IPS DF 4.7 (cell line): ENCODE data around the gene KRT12.

ENCODE experiments used
- DNase-seq: peaks from one replicate; pipeline ENCODE4 v3.0.0-alpha.2; 2013; ENCODE audit warnings: low spot score; ENCODE audit errors: extremely low read depth

Gene KRT12

DNA sequence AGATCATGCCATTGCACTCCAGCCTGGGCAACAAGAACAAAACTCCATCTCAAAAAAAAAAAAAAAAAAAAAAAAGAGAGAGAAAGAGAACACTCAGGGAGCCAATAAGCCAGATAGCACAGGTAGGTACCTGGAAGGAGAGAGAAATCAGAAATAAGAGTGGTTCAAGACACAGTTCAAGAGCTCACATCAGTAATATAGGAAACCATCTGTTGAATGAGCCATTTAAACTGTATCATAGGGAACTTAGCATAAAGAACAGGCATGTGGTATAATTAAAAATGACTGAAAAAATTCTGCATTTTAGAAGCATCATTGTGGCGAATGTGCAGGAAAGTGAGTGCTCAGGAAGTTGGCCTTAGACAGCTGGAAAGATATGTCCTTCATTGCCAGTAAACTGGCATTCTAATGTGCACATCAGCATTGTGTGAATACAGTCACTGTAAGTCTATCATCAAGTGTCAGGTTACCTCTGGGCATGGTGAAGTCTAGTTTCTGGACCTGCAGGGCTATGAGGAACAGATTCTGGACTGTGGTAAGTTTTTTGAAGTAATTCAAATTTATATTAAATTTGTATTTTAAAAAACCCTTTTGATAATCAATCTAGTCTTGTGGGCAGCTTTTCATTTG, 20.4 kb downstream of the KRT12 start:
- DNase-seq = no peak

DNA sequence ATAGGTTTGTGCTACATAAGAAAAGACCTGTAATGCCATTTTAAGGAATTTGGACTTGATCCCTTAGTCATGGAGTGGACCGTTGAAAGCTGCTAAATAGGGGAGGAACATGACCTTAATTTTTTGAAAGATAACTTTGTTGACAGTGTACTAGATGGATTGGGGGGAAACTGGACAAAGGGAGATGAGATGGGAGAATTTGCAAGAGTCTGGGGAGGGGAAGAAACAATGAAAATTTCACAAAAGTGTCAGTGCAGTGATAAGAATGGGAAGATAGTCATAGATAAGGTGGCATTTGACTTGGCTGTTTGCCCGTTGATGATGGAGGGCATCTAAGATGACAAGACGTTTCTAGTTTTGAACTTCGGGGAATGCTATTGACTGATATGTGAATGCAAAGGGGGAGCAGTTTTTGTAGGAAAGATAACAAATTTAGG, 22.3 kb downstream of the KRT12 start:
- no peak for DNase-seq

DNA sequence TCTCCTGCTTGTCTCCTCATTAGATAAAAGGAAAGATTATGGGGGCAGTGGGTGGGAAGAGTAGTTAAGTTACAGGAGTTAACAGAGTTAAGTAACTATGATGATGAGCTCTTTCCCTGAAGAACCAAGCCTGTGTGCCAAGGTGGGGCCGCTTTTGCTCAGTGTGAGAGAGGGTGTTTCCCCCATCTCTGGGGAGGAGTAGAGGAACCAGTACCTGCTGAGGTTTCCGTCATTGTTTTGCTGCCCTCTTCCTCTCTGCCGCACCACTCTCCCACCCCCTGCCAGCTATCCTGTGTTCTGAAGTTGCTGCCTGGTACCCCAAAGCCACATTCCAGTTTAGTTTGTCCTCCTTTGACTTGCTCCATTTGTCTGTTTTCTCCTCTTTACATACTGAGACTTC, 23.8 kb downstream of the KRT12 start:
- no peak for DNase-seq

DNA sequence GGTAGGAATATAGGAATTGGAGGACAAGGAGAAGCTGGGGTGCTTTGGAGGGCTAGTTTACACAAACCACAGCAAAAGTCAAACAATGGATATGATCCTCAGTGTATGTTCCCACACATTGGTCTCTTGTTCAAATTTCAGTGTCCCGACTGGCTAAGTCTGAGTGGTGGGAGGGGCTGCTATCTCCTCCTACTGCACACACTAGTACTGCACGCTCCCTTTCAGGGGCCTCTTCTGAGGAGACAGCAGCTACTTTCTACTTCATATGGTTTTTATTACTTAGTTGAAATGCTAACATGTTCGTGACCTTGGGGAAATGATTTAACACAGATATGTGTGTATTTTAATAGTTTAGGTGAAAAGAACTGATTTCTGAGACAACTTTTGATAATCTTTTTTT, 25.8 kb downstream of the KRT12 start:
- DNase-seq = no peak

DNA sequence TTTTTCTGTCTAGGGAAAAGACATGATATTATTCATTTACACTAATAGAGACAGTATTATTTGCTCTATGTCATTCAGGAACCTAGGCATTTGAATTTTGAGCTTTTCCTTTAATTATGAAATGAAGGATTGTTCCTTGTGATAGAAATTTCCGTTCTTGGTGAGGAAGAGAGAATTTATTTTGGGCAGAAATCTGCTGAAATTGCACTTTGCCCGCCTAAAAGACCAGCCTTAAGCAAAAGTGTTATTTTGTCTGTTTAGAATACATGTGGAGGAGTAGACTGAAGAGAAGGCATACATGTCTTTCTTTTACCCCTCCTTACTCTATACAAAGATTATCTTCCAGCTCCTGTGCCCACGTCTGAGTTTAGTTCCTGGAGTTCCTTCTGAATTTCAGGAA, 27.8 kb downstream of the KRT12 start:
- DNase-seq = no peak

DNA sequence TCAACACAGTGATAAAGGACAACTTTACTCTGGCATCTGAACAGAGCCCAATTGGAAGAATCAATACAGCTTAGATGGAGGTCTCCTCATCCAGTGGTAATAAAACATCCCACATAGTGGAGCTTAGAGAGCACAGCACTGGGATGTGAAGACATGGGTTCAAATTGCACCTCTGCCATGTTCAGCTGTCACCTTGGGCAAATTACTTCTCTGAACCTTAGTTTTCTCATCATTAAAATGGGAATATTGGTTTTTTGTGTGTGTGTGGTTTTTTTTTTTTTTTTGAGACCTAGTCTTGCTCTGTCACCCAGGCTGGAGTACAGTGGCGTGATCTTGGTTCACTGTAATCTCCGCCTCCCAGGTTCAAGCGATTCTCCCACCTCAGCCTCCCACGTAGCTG, 31.0 kb downstream of the KRT12 start:
- no peak for DNase-seq

DNA sequence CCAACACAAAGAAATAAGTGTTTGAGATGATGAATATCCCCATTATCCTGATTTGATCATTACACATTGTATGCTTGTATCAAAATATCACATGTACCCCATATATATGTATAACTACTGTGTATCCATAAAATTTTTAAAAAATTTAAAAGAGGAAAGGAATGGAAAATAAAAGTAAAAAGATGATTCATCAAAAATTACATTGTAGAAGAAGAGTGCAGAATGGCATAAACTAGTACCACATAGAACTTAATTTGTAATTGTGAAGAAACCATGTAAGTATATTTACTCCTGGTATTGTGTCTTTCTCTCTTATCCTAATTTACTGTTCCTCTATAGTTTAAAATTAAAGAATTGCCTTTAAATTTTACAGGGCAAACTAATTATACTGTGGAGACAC, 33.1 kb downstream of the KRT12 start:
- no peak for DNase-seq

DNA sequence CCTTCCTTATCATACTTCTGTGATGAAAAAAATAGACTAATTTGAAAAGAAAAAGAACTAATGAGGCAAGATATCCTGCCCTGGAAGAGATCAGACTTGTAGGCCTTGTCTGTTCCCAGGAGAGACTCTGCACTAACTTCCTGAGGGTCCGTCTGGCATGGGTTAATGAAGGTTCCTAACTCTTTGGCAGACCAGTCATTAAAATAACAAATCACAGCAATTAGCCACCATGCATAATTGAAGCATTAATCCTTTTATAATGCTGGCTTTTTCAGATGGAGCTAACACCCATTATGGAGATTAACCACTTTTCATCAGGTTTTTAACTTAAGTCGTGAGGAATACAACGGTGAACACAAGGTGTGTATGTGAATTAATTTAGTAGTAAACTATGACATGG, 34.2 kb downstream of the KRT12 start:
- no peak for DNase-seq

DNA sequence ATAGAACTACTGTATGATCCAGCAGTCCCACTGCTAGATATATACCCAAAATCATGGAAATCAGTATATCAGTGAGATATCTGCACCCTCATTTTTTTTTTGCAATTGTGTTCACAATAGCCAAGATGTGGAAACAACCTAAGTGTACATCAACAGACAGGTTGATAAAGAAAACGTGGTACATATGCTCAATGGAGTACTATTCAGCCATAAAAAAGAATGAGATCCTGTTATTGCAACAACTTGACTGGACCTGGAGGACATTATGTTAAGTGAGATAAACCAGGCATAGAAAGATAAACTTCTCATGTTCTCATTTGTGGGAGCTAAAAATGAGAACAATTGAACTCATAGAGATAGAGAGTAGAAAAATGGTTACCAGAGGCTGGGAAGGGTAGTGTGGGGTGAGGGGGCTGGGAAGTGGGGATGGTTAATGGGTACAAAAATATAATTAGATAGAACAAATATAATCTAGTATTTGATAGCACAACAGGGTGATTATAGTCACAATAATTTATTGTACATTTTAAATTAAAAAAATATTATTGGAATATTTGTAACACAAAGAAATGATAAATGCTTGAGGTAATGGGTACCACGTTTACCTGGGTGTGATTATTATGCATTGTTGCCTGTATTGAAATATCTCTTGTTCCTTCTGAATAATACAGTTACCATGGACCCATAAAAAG, 36.8 kb downstream of the KRT12 start:
- DNase-seq = no peak

DNA sequence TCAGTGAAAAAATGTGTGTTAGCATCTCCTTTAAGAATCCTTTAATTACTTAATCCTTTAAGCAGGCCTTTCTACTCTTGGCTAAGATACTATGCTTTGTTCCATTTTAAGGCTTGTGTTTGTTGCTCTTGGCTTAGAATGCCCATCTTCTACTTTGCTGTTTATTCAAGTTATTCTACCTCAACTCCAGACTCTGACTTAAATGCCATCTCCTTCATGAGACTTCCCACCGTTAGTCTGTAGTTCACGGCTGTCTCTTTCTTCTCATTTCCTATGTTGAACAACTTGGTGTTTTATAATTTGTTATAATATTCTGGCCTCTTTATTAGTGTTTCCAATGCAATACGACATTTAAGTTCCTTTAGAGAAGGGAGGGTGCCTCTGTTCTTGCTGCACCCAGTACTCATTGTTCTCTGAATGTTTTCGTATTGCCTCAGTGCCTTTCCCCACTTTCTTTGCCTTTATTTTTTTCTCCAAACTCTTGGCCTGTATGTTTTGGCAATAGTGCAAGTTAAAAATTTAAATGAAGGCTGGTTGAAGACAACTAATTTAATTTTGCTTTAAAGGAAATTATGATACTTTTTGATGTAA, 38.5 kb downstream of the KRT12 start:
- DNase-seq = no peak

DNA sequence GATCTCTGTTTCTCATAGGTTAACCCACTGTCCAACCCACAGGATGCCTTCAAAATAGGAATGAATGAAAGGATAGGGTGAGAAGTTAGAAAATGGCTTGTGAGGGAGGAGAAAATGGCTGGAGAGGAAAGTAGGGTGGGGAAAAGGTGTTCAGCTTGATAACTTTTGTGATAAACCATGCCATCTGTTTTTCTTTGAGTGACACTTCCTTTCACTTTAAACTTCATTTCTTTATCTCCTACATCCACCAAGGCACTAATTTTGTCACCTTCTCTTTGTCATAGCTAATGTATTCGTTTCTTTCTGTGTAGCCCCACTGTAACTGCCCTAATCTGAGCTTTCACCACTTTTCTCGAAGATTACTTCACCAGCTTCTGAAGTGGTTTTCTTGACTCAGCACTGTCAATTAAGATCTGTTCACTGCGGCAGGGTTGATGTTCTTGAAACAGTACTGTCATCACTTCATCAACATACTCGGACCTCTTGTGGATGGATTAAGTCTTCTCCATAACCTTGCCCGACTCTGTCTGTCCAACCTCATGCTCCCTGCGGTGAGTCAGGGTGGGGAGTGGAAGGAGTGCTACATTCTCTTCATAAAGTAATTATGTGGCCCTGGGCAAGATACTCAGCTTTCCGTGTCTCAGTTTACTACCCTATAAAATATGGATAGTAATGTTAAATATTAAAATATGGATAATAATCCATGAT, 39.1 kb downstream of the KRT12 start:
- no peak for DNase-seq

DNA sequence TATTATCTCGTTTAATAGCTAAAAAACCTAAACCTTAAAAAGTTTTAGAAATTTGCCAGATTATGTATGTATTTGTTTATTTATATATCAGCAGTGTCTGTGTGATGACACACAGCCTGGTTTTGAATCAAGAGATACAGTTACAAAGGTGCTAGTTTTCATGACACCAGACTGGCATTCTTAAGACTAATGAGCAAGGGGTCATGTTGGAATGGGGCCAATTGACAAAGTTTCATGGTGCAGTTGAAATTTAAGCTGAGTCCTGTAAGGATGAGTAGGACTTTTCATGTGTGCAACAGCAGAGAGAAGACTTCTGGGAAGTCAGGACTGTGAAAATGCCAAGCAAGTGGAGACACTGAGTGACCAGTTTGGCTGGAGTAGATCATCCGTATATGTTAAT, 41.4 kb downstream of the KRT12 start:
- DNase-seq = no peak

DNA sequence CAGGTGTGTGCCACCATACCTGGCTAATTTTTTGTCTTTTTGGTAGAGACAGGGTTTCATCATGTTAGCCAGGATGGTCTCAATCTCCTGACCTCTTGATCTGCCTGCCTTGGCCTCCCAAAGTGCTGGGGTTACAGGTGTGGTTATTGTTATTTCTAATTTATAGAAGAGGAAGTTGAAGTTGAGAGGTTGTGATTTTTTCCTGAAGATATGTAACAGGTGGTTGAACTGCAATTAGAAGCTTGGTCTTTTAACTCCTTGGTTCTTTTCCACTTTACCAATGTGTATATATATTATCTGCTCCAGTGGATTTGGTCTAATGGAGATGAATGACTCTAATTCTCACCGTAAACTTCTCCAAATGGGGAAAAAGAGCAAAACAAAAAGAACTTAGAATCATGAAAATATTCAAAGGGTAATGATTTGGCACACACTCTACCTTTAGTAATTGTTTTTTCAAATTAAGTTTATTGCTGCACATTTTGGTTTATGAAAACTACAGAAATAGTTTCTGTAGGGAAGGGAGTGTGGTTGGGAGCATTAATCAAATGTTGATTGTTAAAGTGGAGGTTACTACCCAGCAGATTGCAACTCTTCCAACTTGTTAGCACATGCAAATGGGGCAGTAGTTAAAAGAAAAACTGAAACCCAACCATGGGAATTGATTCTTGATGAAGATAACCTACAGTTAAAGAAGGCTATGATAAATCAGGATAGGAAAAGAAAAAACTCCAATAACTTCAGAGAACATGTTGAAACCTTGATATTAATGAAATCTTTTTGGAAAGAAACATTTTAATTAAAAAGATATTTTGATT, 42.8 kb downstream of the KRT12 start:
- DNase-seq = no peak

DNA sequence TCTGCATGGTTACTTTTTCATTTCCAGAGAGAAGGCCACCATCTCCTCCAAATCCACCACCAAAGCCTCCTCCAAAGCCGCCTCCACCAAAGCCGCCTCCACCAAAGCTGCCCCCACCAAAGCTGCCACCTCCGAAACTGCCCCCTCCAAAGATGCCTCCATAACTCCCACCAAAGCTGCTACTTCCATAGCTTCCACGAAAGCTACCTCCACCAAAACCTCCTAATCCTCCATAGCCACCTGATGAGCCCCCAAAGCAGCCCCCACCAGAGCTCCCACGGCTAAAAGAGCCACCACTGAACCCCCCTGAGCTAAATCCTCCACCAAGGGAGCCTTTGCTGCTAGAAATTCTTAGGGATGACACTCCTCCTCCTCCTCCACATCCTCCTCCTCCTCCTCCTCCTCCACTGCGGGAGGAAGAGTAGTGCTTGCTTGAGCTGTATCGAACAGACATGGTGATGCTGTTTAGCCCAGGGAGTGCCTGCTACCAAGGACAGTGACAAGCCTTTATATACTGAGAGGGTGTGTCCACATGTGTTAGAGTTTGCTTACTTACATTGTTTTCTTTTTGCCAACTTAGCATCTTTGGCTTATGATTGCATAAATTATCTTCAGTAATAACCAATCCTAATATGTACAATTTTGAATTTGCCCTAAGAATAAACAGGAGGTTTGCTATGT, 44.8 kb downstream of the KRT12 start, which contains the start of gene KRT10:
Gene KRT10, minus strand, starts transcription at position 483 of the 681 bp plus-strand sequence. Its CDS starts 29 bp downstream, at position 454.
- no peak for DNase-seq

DNA sequence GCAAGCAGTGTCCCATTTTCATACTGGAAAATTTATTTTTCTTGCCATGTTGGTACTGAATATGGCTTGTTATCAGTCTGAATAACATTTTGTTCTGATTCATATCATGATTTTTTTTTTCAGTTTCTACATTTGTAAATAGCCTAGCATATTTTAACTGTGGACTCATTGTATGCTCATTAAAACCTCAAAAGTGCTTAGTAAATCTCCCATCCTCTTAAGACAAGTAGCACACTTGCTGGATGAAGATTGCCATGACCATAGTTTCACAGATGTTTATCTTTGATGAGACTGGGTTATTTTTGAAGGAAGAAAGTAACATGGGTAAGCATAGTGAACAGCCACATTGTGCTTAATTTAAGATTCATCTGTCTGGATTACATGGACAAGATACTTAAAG, 45.5 kb downstream of the KRT12 start:
- DNase-seq = no peak

DNA sequence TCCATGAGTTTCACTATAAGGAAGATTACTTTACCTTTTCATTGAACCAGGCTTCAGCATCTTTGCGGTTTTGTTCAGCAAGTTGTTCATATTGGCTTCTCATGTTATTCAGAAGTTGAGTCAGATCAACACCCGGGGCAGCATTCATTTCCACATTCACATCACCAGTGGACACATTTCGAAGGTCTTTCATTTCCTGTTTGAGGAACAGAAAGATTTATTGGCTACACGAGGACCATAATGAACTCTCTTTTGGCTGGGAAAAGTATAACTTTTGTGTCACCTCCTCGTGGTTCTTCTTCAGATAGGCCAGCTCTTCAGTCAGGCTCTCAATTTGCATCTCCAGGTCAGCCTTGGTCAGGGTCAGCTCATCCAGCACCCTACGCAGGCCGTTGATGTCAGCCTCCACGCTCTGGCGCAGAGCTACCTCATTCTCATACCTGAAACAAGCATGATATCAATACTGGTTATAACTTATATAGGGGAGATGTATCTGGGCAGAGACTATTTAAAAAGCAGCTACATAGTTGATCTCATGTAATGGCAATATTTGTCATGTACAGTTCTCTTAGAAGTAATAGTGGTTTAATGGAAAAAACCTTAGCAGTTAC, 46.7 kb downstream of the KRT12 start:
- no peak for DNase-seq

DNA sequence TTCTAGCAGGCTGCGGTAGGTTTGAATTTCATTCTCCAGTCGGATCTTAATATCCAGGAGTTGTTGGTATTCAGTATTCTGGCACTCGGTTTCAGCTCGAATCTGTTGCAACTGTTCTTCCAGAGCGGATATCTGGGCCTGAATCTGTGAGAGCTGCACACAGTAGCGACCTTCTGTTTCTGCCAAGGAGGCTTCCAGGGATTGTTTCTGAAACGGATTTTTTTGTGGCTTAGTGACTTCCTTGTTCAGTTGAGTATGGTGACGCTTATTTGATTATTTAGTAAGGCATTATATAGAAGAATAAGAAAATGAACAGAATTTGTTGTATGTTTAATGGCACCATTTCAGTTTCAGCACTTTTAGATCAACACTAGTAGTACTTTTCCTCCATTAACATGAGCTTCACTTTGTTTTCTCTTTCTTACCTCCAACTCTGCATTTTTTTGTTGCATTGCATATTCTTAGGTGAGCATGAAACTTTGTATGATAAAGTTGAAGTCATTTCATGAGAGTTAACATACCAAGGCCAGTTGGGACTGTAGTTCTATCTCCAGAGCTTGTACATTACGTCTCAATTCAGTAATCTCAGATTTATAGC, 47.4 kb downstream of the KRT12 start:
- DNase-seq = no peak

DNA sequence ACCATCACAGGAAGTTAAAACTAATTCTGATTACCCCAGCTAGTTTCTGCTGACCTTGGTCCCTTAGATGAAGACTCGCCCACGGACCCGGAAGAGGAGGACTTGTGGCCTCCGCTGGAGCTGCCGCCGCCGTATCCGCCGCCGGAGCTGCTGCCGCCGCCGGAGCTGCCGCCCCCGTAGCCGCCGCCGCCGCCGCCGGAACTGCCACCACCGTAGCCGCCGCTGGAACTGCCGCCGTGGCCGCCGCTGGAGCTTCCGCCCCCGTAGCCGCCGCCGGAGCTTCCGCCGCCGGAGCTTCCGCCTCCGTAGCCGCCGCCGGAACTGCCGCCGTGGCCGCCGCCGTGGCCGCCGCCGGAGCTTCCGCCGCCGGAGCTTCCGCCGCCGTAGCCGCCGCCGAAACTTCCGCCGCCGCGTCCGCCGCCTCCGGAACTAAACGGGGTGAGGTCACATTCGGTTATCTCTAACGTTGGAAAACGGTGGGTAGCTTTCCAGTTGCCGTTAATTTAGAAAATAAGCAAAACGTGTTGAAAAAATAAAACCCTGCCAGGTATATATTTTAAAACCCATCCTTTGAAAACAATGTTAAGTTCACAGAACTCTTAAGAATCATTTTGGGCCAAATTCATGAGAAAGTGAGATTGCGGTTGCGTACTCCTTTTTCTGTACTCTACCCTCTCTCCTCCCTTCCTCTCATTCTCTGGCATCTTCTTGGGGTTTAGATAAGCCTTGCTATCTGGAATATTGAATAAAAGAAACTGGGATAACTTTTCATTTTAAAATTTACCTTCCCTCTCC, 48.1 kb downstream of the KRT12 start:
- DNase-seq = no peak

DNA sequence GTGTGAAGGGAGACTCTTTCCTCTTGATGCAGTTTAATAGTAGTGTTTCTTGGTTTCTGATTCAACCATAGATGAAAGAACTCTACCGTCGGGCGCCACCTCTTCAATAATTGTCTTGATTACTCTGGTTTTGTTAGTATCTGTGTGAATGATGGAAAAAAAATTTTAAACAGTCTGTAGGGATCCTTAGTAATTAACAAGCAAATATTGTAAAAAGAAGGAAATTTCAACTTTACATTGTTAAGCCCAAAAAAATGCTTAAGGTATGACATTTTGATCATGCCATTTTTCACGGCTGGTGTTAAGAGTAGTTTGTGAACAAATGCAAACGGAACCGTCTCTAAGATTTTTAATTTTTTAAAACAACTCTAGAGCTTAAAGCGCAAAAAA, 48.7 kb downstream of the KRT12 start:
- no peak for DNase-seq
